ENCODE measurements around the gene CSKMT.
"Not testable (repeated sequence)": the region's sequence is repeated elsewhere in the genome, so short reads cannot be mapped to it uniquely, and the experiment has no call there.

Gene CSKMT

DNA sequence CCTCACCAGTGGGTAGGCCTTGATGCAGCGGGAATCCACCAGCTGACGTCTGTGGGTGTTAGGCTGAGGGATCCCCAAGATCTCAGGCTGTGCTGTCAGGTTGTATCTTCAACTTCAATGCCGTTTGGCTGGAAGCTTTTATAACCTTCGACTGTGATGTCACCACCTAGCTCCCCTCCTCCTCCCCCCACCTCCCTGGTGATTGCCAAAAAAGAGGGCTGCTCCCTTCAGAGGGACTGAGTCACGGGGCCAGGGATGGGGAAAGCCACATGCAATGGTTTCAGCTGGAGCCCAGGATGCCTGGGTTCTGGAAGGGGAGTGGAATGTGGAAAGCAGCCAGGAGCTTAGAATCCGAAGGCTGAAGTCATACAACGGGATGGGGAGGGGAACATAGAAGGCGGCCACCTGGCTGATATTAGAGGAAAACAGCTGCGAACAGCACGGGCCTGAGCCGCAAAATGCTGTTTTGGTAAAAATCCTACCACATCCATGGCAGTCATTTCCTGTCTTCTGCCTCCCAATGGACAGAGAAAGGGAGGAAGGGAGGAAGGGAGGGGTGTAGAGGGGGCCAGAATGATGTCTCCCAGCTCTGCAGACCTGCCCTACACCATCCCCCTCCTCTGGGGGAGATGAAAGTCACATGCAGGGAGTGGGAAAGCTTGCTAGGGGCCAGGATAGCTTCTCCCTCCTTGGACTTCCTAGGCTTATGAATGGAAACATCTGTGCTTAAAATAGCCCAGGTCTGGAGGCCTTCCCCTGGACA lies 24.5 kb downstream of the CSKMT start, which contains the start of gene LRRN4CL:
Gene LRRN4CL (minus strand): TSS at position 110 of the 763 bp plus-strand sequence. CDS start 1,022 bp downstream, outside the sequence.
- no peak for DNase-seq (ENCODE audit: low read depth, low spot score)

DNA sequence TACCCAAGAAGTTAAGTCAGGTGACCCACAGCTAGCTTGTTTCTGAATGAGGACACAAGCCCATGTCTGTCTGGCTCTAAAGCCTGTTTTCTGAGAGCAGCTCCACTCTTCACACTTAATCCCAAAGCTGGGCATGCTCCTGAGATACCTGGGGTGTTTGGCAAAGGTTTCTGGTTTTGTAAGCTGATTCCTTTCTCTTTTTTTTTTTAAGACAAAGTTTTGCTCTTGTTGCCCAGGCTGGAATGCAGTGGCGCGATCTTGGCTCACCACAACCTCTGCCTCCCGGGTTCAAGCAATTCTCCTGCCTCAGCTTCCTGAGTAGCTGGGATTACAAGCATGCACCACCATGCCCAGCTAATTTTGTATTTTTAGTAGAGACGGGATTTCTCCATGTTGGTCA lies 28.5 kb downstream of the CSKMT start:
- not testable (repeated sequence) for DNase-seq (ENCODE audit: low read depth, low spot score)

DNA sequence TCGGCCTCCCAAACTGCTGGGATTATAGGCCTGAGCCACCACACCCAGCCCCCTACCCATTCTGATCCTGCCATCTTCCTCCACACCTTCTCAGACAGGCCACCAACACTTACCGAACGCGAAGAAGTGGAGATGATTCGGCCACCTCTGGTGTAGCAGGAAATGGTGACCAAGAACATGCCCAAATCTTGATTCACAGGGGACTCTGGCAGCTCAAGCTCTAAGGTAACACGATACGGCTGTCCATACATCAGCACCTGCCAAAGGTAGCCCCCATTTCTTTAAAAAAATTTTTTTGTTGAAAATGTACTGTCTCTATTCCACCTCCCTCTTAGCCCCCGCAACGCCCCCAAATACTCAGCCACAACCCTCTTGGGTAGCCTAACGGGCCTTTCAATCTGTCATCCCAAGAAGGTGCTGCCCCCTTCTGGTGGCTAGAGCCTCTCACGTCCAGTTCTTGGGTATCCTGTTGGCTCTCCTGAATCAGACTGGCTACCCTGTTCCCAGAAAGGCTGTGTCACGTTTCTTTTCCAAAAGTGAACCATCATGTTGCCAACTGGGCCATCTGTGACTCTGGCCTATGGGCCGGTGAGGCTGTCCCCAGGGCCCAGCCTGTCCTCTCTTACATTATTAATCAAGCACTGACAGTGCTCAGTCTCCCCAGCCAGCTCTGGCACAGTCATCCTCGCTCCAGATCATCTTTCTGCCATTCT lies 29.5 kb downstream of the CSKMT start:
- DNase-seq (ENCODE audit: low read depth, low spot score): peak; percentile 54

DNA sequence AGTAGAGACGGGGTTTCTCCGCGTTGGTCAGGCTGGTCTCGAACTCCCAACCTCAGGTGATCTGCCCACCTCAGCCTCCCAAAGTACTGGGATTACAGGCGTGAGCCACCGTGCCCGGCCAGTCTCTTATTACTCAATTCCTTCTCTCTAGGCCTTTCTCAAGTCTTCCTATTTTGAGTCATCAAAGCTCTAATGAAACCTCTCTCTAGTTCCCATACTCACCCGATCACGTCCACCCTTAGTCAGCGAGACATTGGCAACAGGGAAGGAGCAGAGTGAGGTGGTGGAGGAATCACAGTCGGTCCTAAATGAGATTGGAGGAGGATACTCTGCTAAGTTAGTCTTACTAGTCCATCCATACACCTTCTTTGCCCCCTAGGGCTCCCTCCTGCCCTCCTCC lies 37.1 kb downstream of the CSKMT start:
- no peak for DNase-seq (ENCODE audit: low read depth, low spot score)

DNA sequence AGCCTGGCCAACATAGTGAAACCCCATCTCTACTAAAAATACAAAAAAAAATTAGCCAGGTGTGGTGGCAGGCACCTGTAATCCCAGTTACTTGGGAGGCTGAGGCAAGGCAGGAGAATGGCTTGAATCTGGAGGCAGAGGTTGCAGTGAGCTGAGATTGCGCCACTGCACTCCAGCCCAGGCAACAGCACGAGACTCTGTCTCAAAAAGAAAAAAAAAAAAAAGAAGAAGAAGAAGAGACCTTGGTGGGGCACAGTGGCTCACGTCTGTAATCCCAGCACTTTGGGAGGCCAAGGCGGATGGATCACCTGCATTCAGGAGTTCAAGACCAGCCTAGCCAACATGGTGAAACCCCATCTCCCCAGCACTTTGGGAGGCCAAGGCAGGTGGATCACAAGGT lies 38.8 kb downstream of the CSKMT start:
- DNase-seq (ENCODE audit: low read depth, low spot score): not testable (repeated sequence)

DNA sequence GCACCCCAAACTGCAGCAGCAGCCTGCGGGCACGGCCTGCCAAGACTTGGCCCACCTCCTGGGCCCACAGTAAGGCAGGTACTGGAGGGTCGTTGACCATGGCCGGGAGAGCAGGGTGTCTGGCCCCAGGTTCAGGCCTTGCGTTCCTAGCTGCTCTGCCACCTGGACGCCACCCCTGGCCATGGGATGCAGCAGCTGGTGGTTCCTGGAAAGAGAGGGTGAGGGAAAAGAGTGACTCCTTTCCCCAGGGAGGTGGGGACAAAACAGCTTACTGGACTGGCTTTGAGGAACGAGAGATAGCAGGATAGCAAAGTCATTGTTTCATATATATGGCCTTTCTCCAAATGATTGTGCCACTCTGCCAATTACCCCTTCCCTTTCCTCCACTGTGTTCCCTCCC lies 40.3 kb downstream of the CSKMT start:
- no peak for DNase-seq (ENCODE audit: low read depth, low spot score)

DNA sequence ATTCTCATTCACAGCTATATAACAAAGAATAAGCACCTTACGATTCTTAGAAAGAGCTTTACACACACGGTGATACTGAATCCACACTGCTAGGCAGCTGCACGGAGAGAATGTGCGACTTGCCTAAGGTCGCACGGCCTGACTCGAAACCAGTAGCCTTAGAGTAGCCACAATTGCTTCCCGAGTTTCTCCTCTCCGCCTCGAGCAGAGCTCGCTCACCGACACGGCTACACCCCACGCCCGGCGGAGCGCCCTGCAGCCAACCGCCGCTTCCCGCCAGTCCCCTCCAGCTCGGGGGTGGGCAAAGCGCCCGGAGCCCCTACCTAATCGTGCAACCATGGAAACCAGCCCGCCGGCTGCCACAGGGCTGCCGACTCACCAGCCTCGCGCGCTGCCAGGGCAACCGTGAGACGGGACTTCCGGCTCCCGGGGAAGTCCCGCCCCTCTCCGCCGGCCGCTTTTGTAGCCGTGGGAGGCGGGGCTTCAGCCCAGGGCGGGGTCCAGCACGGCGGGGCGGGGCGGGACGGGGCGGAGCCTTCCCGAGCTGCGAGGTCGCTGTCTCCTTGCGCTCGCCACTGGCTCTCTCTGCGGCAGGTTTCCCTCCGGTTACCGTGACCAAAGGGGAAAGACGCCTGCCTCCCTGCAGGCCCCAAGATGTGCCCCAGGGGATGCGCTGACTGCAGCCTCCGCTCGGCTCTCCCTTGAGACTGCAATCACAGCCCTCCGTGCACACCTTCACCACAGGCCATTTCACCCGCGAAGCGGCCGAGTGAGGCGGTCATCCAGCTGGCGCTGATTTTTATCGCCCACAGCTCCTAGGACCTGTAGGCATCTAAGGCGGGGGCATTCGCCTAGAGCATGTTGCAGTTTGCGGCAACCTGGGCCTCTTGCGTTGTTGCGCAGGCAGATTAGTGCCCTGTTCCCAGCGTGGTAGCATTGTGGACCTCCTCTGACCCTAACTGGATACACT lies 41.1 kb downstream of the CSKMT start:
- peak; percentile 83 for DNase-seq (ENCODE audit: low read depth, low spot score)

DNA sequence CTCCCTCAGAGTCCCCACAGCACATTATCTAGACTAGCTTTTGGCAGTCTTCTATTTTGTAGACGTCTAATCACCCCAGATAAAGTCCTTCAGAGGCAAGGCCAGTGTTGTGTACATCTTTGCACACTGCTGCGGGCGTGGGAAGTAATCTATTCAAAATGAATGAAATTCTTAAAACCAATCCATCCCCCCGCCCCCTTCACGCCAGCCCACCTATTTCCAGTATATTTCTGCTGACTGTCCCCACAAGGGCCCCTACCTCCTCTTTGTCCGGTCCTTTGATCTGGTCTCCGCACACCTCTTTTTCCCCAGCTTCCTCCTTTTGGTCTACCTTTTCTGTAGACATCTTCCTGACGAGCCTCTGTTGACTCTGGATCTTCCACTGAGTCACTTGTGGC lies 41.7 kb downstream of the CSKMT start:
- no peak for DNase-seq (ENCODE audit: low read depth, low spot score)

DNA sequence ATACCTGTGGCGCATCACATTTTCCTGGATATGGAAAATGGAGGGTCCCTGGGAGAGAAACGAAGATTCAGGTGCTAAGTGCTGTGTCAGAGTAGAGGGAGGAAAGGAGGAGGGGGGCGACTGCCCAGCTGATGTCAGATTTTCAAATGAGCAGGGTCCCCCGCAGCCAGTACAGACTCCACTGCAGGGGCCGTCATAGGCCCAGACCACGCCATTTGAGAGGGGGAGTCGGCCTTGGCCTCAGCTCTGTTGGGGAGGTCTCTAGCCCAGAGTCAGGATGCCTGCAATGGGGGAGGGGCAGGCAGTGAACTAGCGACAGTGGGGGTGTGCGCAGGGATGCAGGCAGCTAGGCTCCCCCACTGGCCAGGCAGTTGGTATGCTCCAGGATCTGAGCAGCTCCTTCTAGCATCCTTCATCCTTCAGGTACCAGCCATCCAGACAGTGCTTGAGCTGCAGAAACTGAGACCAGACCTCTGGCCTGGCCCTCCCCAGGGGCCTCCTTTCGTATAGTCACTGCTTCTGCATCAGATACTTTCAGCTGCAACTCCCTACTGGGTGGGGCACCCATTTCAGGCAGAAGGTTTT lies 42.3 kb downstream of the CSKMT start, which contains the start of the genes BSCL2 and GNG3:
Gene BSCL2 (minus strand): TSS at position 148 of the 585 bp plus-strand sequence. CDS start 229 bp downstream, outside the sequence.
Gene GNG3 (plus strand): TSS at position 400 of the 585 bp plus-strand sequence. CDS start 620 bp downstream, outside the sequence.
- no peak for DNase-seq (ENCODE audit: low read depth, low spot score)

DNA sequence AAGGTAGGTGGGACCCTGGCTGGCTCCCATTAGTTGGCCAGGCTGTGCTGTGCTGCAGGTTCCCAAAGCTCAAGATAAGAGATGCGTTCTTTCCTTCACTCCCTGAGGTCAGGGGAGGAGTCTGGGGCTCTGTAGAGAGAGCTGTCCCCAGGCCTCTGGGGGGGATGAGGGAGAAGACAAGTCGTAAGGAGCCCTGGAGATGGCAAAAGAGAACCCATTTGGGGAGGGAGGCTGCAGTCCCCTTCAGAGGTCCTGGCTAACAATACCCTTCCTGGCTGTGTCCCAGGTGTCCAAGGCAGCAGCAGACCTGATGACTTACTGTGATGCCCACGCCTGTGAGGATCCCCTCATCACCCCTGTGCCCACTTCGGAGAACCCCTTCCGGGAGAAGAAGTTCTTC lies 43.3 kb downstream of the CSKMT start:
- no peak for DNase-seq (ENCODE audit: low read depth, low spot score)

DNA sequence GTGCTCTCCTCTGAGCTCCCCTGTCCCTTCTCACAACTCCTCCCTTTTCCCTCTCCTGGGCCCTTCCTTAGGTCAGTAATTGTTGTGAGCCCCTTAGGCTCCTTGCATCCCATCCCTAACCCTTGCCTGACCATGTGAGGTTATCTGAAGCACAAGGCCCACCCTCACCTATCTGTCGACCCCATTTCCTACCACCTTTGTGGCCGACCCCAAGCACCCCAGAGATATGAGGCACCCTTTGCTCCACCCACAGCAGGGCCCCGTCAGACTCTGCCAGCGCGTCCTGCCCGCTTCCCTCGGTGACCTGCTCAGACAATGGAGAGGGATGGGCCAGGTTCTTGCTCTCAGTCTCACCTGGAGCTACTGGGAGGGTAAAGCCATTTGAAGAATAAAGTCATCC lies 43.7 kb downstream of the CSKMT start:
- no peak for DNase-seq (ENCODE audit: low read depth, low spot score)

DNA sequence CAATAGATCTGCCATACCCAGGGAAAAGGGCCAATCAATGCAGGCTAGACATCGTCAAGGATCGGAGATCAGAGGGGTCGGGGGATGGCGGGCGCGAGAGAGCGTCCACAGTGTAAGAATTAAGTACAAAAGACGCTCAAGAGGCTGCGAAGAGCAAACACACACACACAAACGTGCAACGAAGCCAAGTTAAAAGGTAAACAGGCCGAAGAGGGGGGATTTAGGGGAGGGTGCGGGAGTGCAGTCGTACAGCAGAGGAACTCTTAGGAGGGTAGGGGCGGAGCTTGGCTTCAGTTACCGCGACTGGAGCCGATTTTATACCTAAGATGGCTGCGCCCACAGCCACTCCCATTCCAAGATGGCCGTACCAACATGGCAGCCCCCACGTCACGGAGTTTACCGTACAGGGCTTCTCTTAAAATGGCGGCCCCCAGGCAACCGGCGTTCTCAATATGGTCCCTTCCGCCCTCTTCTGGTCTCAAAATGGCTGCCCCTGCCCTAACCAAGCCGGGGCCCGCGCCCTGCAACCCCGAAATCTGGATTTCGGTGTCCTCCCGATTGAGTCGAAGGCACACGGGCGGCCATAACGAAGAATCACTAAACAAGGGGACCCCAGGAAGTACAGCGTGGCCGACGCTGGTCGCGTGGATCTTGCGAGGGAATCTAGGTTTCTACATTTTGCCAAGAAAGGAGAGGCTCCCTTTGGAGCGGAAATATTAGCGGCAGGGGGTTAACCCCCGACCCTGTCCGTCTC lies 44.3 kb downstream of the CSKMT start:
- DNase-seq (ENCODE audit: low read depth, low spot score): peak; percentile 91

DNA sequence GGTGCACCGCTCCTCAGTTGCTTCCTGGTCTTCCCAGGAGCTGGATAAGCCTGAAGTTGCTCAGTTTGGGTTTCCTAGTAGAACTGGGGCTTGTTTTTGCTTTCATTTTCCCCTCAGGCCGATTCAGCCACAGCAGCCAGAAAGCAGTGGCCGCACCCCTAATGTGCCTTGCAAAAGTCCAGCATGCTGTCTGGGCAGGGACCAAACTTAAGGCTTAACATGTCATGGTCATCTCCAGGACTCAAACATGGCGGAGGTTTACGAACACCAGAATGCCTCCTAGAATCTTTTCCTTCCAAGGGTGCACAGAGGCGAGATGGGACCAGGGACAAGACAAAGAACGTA lies 44.9 kb downstream of the CSKMT start:
- no peak for DNase-seq (ENCODE audit: low read depth, low spot score)

DNA sequence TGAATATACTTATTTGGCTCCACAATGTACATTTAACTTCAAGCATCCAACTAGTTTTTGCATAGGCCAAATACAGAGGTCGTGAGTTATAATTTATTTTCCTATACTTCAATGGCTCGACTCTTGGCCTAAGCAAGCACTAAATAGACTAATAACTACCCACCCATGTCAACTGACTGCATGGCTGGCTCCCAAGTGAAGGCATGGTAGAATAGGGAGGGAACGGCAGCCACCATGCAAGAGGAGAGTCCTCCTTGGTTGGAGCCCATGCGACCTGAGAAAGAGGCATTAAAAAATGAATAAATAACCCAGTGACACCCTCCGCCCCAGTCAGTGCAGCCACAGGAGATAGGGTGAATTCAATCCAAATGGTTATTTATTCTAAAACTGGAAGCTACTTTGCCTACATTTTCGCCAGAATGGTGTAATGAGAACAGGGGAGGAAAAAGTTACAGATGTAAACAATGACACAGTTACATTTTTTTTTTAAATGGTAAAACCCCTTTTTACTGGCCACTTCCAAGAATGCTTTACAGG lies 47.2 kb downstream of the CSKMT start:
- DNase-seq (ENCODE audit: low read depth, low spot score): no peak

DNA sequence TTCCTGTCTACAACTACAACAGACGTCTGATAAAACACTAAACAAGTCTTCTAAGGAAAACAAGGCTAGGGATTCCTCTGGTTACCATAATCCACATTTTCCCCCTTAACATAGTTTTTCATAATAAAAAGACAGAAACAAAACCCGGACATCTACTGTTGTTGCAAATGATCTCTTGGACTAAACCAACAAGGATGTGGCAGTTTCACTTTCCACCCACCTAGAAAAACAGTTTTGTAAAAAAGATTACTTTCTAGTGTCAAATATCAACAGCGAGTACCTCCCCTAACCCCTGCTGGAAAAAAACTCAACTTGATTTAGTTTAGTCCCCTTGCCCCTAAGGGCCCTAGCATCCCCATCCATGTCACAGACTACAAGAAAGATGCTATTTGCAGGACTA lies 47.7 kb downstream of the CSKMT start:
- no peak for DNase-seq (ENCODE audit: low read depth, low spot score)

DNA sequence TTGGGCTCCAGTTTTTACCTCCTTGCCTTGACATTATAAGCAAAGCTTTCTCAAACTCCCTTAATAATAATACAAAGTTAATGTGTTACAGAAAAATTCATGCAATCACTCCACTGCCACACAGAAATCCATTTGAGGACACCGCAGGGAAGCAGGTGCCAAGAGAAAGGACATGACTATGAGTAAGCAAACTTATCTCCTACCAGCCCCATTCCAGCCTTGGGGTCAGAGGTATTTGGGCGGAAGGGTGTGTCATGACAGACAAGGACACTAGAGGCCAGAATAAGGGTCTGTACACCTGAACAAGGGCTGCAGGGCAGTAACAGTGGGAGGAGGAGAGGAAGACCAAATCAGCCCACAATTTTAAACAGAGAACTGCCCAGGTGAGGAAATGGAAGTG lies 48.2 kb downstream of the CSKMT start:
- no peak for DNase-seq (ENCODE audit: low read depth, low spot score)

DNA sequence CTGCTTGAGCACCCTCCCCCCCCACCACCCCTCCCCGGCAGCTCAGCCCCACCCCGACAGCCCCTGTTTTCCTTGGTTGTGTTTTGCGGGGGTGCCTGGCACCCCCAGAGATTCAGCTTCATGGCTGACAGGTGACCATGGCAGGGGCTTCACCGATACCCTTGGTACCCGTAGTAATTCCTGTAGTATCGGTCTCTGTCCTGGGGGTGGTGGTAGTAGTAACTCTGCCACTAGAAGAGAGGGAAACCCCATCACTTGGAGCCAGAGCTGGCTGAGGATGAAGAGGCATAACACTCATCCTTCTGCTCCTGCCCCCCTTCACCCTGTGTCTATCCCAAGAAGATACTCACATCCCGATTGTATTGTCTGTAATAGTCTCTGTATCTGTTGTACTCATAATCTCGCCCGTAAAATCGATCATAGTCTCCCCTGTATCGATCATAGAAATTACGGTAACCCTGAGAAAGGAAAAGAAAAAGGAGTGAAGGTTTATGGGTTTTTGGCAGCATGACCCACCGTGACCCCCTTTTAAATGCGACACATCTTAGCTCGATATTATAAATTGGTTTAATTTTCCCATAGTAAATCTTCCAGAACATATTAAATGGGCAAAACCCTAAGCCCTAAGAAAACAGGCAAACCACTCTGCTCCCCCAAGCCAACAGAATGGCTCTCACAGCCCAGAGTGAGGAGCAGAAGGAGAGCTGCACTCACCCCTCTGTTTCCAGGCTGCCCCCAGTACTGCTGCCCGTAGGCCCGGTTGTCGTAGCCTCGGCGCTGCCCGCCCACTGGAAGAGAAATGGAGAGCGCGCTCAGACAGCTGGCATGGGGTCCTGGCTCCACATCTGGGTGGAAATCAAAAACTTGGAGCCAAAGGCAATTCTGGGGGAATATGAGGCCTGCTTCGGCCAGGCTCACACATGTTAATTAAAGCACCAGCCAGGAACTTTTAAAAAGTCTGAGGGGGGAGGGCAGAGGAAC lies 50.3 kb downstream of the CSKMT start:
- DNase-seq (ENCODE audit: low read depth, low spot score): no peak

DNA sequence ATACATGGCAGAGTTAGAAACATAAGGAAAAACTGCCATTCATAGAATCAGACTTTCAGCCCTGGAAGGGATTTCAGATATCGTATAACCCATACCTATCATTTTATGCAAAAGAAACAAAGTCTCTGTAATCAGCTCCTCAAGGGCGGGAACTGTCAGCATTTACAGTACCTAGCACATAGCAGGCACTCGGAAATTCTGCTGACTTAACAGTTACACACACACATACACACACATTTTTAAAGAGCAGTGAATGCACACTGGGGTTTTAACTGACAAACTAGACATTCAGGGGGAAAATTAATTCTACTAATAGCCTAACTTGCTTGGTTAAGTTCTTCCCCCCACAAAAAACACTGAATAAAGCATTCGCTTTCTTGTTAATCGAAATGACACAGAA lies 51.1 kb downstream of the CSKMT start:
- DNase-seq (ENCODE audit: low read depth, low spot score): no peak

DNA sequence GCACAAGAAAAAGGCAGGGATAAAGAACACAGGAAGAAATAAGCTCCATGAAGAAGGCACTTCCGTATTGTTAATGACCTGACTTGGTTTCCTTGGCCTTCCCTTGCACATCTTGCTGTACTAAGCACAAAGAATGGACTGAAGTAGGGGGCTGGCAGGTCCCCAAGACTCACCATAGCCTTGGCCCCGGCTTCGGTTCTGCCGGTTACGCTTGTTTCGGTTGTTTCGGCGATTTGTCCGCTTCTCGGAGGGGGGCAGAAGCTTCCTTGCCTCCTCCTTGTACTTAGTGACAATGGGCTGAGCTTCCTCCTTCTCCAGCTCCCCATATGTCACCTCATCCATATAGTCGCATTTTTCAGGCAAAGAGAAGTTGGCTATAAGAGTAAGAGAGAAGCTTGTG lies 51.7 kb downstream of the CSKMT start:
- no peak for DNase-seq (ENCODE audit: low read depth, low spot score)

Measured in activated naive CD8-positive, alpha-beta T cell treated with anti-CD3 and anti-CD28 coated beads, Interleukin-2, amount 50 U/mL, for 16 hours (primary cell).